GM21737 (cell line): ENCODE data around the gene FAAH.

Source experiments
- ATAC-seq: cut with Tn5 transposase; IDR thresholded peaks from one replicate; pipeline ENCODE4 v1.9.1; 2021; ENCODE audit warnings: mild to moderate bottlenecking, moderate library complexity; ENCODE audit not compliant: unreplicated experiment

The FAAH gene

DNA sequence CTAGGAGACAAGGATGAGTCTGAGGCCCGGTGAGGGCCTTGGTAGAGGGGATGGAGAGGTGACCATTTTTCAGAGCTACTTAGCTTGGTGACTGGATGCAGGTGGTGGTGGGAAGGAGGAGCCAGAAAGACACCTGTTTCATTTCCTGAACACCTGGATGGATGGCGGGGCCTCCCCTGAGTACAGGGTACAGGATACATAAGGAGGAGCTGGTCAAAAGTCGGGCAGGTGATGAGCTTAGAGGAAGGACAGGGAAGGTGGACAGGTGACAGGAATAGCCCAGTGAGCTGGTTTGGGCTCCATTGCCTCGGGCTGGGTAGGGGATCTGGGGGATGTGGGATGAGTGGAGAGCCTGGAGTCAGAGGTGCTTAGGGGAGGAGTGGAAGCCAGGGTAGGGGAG lies 6.3 kb downstream of the FAAH start:
- ATAC-seq, result no peak

GRCh38 chr1:46401154-46401913 lies 7.2 kb downstream of the FAAH start:
- no peak for ATAC-seq

- no peak for ATAC-seq
Measured at GRCh38 chr1:46401964-46402626, 8.0 kb downstream of the FAAH start.

DNA sequence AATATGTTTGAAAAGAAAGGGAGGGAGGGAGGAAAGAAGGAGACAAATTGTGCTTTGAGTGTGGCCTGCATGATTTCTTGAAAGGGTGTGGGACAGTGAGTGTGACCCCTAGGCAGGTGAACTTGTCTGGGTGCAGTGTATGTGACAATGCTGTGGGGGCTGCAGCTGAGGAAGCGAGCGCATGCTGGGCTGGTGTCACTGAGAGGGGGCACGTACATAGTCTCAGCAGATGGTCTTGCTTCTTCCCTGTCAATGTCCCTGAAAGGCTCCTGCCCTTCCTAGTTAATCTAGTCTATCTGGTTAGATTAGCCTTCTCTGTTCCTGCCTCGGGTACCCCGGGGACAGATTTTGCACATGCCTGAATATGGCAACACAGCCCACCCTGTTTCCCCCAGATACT lies 9.8 kb downstream of the FAAH start:
- no peak for ATAC-seq

DNA sequence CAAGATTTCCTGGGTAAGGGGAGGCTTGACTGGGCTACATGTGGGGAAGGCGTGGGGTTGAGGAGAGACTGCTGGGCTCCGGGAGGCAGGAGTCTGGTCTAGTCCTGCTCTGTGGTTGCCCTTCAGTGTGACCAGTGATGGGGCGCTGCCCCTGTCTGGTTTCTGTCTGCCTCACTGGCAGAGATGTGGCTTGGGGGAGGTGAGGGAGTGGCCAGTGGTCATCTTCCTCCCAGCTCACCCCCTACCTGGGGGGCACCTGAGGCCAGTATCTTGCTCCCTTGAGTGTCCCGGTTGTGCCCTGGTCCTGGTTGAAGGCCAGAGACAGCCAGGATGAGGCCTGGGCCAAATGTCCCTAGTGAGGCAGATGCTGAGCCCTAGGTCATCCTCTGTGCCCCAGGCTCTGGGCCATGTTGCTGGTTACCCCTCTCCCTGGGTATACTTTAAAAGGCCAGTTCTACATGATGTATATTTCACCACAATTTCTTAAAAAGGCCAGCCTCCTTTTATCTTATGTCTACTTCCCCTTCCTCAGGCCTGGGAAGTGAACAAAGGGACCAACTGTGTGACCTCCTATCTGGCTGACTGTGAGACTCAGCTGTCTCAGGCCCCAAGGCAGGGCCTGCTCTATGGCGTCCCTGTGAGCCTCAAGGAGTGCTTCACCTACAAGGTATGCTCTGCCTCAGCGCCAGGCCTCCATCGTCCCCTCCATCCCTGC lies 10.5 kb downstream of the FAAH start:
- ATAC-seq, result no peak

DNA sequence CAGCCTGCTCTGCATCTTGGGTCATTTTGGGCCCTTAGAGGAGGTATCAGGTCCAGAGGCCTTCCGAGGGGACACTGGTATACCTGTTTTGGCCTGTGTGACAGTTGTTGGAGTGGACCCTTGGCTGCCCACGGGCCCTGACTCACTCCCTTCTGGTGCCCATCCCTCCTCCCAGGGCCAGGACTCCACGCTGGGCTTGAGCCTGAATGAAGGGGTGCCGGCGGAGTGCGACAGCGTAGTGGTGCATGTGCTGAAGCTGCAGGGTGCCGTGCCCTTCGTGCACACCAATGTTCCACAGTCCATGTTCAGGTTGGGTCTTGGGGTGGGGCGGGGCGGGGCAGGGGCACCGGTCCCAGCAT lies 11.1 kb downstream of the FAAH start:
- no peak for ATAC-seq

DNA sequence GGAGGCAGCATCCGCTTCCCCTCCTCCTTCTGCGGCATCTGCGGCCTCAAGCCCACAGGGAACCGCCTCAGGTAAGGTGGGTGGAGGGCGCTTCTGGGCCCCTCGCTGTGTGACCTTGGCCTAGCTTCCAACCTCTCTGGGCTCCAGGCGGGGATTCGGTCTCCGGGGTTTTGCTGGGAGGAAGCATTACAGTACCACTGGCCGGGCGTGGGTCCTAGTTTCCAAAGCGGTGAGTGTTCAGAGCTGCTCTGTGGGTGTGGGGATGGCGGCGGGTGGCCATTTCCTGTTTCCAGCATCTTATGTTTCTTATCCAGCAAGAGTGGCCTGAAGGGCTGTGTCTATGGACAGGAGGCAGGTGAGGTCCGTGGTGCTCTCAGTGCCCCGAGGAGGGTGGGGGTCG lies 11.6 kb downstream of the FAAH start:
- ATAC-seq, result no peak

DNA sequence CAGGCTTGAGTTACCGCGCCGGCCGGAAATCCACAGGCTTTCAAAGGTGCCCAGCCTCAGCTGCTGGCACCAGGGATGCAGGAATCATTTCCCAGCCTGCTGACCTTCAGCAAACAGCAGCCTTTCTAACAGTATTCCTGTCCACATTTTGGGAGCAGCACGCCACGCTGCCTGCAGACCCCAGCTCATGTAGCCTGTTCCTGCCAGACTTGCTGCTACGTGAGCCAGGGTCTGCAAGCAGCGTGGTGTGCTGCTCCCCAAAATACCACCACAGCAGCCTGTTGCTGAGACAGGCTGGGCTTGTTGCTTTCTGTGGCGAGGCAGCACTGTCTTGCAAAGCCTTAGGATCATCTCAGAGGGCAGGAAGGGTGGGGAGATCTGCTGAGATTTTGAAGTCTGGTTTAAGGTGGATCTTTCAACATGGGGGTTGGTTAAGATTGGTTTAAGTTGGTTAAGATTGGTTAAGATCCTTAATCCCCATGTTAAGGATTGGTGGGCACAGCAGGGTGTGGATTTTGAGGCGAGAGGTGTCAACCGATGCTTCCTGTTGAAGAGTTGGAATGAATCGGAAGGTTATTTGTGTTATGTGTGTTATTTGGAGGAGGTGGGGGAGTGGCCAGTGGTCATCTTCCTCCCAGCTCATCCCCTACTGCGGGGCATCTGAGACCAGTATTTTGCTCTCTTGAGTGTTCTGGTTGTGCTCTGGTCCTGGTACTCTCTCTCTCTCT lies 12.9 kb downstream of the FAAH start:
- no peak for ATAC-seq

GRCh38 chr1:46407636-46408035 lies 13.5 kb downstream of the FAAH start:
- ATAC-seq, result no peak

GRCh38 chr1:46408356-46409062 lies 14.4 kb downstream of the FAAH start:
- ATAC-seq, result no peak

- ATAC-seq, result no peak
Measured at GRCh38 chr1:46409063-46409372, 14.9 kb downstream of the FAAH start.

DNA sequence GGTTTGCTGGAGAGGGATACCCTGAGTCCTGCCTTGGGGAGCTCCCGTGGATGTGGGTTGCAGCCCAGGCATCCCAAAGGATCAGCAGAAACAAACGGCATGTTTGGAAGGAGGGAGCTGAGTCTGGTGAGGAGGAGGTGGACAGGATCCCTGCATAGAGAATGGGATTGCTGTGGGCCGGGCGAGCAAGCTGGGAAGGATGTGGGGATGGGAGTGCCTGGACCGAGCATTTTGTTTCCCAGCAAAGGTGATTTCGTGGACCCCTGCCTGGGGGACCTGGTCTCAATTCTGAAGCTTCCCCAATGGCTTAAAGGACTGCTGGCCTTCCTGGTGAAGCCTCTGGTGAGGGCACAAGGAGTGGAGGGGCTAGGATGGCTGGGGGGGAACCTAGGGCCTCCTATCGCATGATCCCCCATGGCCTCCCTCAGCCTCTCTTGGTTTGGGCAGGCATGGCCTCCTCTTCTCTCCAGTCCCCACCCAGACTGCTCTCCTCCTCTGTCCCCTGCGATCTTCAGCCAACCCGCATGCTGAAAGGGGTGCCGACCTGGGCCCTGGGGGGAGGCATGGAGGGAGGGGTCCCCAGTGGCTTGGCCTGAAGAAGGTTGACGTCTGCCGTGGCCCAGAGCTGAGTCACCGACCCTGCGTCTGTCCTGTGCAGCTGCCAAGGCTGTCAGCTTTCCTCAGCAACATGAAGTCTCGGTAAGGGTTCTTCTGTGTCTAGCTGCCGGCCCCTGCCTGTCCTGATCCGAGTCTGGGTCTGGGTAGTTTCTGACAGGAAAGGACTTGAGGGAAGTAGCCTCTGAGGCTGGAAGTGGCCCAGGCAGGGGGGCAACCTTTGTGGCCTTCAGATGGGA lies 16.3 kb downstream of the FAAH start:
- ATAC-seq, result no peak

GRCh38 chr1:46411010-46411405 lies 16.9 kb downstream of the FAAH start:
- no peak for ATAC-seq

- ATAC-seq, result no peak
Measured at GRCh38 chr1:46411601-46412341, 17.7 kb downstream of the FAAH start.

DNA sequence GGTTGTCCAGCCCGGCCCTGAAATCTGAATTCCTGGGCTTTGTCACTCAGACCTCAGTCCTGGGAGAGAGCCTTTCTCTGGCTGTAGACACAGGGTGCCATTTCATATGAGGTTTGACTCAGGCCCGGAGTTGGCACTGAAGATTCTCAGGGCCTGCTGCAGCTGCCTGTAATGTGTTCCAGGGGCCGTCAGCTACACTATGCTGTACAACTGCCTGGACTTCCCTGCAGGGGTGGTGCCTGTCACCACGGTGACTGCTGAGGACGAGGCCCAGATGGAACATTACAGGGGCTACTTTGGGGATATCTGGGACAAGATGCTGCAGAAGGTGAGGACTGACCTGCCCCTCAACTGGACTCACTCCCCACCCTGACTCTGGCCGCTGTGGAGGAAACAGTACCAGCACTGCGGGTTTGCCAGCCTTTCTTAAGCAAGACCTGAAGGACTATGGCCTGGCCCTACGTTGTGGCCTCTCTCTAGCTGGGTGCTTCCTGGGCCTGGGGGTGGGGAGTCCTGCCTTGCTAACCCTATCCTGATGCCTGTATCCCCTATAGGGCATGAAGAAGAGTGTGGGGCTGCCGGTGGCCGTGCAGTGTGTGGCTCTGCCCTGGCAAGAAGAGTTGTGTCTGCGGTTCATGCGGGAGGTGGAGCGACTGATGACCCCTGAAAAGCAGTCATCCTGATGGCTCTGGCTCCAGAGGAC lies 18.9 kb downstream of the FAAH start:
- ATAC-seq, result no peak

- ATAC-seq, result no peak
Measured at GRCh38 chr1:46413596-46413985, 19.5 kb downstream of the FAAH start.

DNA sequence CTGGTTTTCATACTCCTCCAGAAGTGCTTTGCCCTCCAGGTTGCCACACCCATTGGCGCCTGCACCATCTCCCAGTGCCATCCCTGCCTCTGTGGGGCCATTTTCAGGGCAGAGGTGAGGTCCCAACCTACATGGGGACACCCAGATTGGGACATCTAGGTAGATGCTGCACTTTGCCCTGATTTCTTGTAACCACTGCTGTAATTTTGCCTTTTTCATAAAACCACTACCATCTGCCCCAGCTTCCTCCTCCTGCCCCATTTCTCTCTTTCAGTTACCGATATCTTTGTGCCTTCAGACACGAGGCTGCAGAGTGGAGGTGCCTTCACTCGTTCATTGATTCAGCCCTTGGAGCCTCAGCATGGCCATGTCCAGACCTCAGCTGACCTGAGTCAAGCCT lies 21.4 kb downstream of the FAAH start:
- no peak for ATAC-seq

GRCh38 chr1:46418976-46419375 lies 24.9 kb downstream of the FAAH start:
- ATAC-seq, result no peak

DNA sequence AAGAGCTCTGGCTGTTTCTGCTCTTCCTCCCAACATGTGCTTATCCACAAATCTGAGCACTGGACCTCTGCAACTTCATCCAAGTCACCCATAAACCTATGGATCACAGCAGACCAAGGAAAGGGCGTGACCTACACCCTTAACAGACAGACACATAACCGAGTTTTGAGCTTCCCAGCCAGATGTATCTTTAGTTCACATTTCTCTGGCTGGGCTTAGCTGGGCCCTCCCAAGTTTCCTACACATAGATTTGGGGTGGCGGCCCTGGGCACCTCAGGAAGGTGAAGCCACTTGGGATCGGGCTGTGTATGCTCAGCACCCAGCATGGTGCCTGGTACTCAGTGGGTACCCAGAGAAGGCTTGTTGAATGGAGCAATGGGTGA lies 26.4 kb downstream of the FAAH start:
- ATAC-seq, result no peak
